Right renal cortex interstitium (tissue), 3 donors: ENCODE data around the gene ZNF525. TPM values are rescaled to one million over a fixed set of nuclear protein-coding genes. Genes with fewer than 3 reads are reported as not detected.
"Not testable (repeated sequence)": the region's sequence is repeated elsewhere in the genome, so short reads cannot be mapped to it uniquely, and the experiment has no call there.

Source experiments
- DNase-seq, 3 donors: peaks; one replicate each; pipeline ENCODE4 v3.0.0-alpha.2; 2013; ENCODE audit warnings: low read depth in 3 of 3, low spot score in 2 of 3
- polyA plus RNA-seq, 3 donors: library from polyadenylated mRNA; unstranded; fragments of 120-200 nt; gene quantifications; one replicate each; pipeline ENCODE4 v1.2.1, GENCODE V29; 2013; ENCODE audit not compliant: insufficient read length in 3 of 3

Gene ZNF525
- polyA plus RNA-seq, result 10 to 100 TPM; 12.7 to 14.3 (median 12.7) TPM

DNA sequence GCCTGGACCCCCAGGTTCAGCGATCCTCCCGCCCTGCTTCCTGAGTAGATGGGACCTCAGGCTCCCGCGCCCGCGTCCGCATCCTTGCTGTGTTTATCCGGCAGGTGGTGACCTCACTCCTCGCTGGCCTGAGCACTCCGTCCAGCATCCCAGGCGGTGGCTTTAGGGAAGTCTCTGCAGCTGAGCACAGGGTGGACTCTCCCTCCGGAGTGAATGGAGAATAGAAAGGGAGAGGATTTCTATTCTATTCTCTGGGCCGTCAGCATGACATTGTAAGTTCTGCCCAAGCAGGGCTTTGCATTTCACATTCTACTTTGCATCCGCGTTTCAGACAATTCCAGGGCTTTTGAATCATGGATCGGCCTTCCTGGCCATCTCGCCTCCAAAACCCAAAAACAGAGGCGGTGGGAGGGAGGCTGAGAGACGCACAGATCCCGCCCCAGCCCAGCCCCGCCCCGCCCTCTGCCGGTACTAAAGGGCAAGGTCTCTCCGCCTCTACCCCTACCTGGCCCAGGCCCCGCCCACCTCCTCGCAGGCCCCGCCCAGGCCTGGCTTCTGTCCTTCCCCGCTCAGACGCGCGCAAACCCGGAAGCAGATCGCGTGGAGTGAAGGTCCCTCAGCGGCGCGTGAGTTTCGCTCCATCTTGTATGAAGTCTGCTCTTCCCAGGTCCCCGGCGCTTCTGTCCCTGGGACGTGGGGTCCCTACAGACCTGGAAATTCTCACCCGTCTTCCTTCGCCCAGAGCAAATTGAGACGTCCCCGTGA is at the start of gene ZNF525:
TSS of gene ZNF525 (plus strand) at position 572 of the 765 bp plus-strand sequence. CDS start 6,577 bp downstream, outside the sequence.
- peak; percentile 41 to 67 (median 47) for DNase-seq

GRCh38 chr19:53328967-53329366 is 36.5 kb upstream of the ZNF525 start:
- DNase-seq, result no peak

DNA sequence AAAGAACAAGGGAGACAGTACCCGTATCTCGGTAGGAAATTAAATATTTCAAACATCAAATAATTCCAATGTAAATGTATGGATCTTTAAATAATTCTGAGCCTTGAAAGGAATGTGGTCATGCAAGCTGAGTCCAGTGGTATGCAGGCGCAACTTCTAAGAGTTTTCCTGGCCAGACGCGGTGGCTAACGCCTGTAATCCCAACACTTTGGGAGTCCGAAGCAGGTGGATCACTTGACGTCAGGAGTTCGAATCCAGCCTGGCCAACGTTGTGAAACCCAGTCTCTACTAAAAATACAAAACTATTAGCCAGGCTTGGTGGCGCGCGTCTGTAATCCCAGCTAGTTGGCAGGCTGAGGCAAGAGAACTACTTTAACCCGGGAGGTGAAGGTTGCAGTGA is 33.0 kb upstream of the ZNF525 start:
- no peak for DNase-seq

DNA sequence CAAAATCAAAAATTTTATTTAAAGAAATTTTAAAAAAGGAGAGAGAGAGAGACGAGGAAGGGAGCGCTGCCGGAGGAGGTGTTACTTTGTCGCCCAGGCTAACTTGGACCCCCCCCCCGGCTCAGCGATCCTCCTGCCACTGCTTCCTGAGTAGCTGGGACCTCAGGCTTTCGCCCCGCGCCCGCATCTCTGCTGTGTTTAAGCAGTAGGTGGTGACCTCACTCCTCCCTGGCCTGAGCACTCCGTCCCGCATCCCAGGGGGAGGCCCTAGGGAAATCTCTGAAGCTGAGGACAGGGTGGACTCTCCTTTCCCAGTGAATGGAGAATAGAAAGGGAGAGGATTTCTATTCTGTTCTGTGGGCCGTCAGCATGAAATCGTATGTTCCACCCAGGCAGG is 32.4 kb upstream of the ZNF525 start:
- peak in 1 of 3 donors; percentile 37 for DNase-seq

DNA sequence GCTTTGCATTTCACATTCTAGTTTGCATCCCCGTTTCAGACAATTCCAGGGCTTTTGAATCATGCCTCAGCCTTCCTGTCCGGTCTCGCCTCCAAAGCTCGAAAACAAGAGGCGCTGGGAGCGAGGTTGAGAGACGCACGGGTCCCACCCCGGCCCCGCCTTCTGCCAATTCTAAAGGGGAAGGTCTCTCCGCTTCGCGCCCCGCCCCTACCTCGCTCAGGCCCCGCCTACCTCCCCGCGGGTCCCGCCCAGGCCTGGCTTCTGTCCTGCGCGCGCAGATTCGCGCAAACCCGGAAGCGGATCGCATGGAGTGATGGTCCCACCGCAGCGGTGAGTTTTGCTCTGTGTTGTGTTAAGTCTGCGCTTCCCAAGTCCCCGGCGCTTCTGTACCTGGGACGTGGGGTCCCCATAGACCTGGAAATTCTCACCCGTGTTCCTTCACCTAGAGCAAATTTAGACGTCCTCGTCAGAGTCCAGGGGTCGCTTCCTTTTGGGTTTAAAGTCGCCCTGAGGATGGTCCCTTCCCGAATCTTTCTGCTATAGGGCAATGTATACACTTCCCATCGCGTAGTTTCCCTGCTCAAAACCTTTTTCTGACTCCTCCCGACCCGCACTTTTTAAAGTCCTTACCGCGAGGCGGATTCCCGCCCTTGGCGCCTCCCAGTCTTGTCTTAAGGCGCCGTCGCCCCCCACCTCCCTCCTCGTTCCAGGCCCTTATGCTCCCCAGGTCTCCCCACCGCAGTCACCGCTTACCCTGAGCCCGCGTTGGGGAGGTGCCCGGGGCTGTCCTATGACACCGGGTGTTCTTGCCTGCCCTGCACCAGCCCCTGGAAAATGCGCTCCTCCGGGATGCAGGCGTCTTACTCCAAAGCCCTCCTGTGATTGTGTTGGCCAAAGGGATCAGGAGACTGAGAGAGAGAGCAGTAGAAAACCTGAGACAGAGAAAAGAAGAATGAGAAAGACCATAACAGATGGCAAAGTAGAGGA is 31.7 kb upstream of the ZNF525 start, which contains the start of gene ZNF845:
TSS of gene ZNF845 (plus strand) at position 287 of the 987 bp plus-strand sequence. CDS start 7,559 bp downstream, outside the sequence.
- DNase-seq, result peak; percentile 78 to 82 (median 82)

GRCh38 chr19:53344403-53344802 is 21.1 kb upstream of the ZNF525 start:
- DNase-seq, result not testable (repeated sequence)

DNA sequence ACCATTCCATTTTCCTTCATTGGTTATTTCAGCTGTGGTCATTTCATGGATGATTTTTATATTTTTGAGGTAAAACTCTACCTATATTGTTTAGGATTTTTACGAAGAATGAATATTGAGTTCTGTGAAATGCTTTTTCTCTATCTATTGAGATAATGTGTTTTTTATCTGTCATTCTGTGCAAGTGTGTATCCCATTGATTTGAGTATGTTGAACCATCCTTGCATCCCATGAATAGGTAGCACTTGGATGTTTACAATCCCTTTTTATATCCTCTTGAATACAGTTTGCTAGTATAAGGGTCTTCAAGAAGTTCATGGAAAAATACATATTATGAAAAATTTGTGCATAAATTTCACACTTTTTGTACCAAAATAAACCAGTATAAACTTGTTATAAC is 9.8 kb upstream of the ZNF525 start:
- DNase-seq, result no peak

- DNase-seq, result no peak
Observed at GRCh38 chr19:53357821-53358581, 7.5 kb upstream of the ZNF525 start.

DNA sequence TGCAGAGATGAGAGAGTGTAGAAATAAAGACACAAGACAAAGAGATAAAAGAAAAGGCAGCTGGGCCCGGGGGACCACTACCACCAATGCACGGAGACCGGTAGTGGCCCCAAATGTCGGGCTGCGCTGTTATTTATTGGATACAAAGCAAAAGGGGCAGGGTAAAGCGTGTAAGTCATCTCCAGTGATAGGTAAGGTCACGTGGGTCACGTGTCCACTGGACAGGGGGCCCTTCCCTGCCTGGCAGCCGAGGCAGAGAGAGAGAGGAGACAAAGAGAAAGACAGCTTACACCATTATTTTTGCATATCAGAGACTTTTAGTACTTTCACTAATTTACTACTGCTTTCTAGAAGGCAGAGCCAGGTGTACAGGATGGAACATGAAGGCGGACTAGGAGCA is 5.4 kb upstream of the ZNF525 start:
- DNase-seq, result not testable (repeated sequence)

GRCh38 chr19:53365899-53366493 is 491 bp downstream of the ZNF525 start:
- DNase-seq, result no peak

GRCh38 chr19:53372196-53372595 is 6.7 kb downstream of the ZNF525 start:
- DNase-seq, result no peak

DNA sequence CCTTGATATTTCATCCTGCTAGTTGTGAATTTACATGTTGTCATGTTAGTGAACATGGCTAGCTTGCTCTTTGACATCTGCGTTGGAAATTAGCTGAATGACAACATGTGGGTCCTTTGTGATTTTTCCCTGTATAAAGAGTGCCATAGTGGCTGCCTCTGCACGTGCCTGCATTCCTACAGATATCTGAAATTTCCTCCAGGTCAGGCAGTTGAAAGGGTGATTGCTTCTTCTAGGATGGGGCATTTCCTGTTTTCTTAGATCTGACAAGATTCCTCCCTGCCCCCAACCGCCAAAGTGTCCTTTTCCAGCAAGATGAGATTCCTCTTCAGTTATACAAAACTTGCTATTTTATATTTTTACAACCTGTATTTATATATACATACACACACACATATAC is 8.8 kb downstream of the ZNF525 start:
- no peak for DNase-seq

- DNase-seq, result no peak
Observed at GRCh38 chr19:53374743-53375142, 9.2 kb downstream of the ZNF525 start.

GRCh38 chr19:53381376-53381775 is 15.9 kb downstream of the ZNF525 start:
- DNase-seq, result no peak

- no peak for DNase-seq
Observed at GRCh38 chr19:53388168-53388567, 22.7 kb downstream of the ZNF525 start.

DNA sequence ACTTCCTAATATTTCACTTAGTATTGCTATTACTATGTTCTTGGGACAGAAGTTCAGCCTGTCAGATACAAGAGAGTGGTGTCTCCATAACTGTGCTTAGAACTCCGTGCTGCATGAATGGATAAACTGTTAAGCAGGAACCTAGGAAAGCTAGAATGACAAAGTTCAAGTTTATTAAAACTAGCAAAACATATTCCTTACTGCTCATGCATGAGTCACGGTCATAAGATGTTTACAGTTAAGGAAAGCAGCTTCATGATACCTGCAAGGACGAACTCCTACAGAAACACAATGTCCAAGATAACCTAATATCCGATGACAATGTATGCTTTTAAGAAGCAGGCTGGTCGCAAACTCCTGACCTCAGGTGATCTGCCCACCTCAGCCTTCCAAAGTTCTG is 23.4 kb downstream of the ZNF525 start:
- no peak for DNase-seq

DNA sequence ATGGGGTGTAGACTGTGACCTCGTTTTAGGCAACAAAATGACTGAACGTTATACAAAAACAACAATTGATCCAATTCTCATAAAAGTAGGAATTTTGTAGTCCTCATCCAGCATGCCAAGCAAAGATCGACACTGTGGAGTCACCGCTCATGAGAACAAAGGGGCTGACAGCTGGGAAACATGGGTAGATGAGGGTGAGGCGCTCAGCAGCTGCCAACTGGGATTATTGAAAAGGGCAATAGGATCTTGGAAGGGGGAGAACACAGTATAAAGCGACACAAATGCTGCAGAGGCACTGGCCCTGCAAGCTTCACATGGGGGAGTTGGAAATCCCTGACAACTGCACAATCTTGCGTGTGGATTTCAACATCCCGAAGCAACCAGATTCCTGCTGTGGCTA is 24.1 kb downstream of the ZNF525 start:
- DNase-seq, result no peak

- DNase-seq, result no peak
Observed at GRCh38 chr19:53389978-53390377, 24.5 kb downstream of the ZNF525 start.

GRCh38 chr19:53394522-53394973 is 29.0 kb downstream of the ZNF525 start:
- peak in 1 of 3 donors; percentile 41 for DNase-seq
